Left renal pelvis (tissue), 4 donors: ENCODE data around the gene IL10RA. TPM values are rescaled to one million over a fixed set of nuclear protein-coding genes. Genes with fewer than 3 reads are reported as not detected.
"Not testable (repeated sequence)": the region's sequence is repeated elsewhere in the genome, so short reads cannot be mapped to it uniquely, and the experiment has no call there.

ENCODE experiments used
- DNase-seq, 4 donors: peaks; one replicate each; pipeline ENCODE4 v3.0.0-alpha.2; 2013; ENCODE audit warnings: low read depth in 4 of 4, low spot score in 3 of 4
- polyA plus RNA-seq, 4 donors: library from polyadenylated mRNA; unstranded; fragments of 120-200 nt; gene quantifications; one replicate each; pipeline ENCODE4 v1.2.1, GENCODE V29; 2013; ENCODE audit not compliant: insufficient read length in 4 of 4

Gene IL10RA
- polyA plus RNA-seq, 4 donors: 2.7 to 6.1 (median 3.1) TPM

GRCh38 chr11:117960406-117960805 is 25.8 kb upstream of the IL10RA start:
- no peak for DNase-seq

GRCh38 chr11:117961896-117962295 is 24.3 kb upstream of the IL10RA start:
- no peak for DNase-seq

- DNase-seq: no peak
These were observed 23.4 kb upstream of the IL10RA start for GRCh38 chr11:117962826-117963225.

GRCh38 chr11:117966908-117967307 is 19.3 kb upstream of the IL10RA start:
- no peak for DNase-seq

- DNase-seq: no peak
These were observed 16.8 kb upstream of the IL10RA start for GRCh38 chr11:117969160-117969991.

GRCh38 chr11:117970400-117971024 is 15.7 kb upstream of the IL10RA start:
- DNase-seq: no peak

GRCh38 chr11:117972044-117972443 is 14.2 kb upstream of the IL10RA start:
- DNase-seq: no peak

- DNase-seq: no peak
These were observed 13.3 kb upstream of the IL10RA start for GRCh38 chr11:117972629-117973502.

- no peak for DNase-seq
These were observed 12.7 kb upstream of the IL10RA start for GRCh38 chr11:117973503-117973860.

GRCh38 chr11:117976445-117976844 is 9.7 kb upstream of the IL10RA start:
- no peak for DNase-seq

GRCh38 chr11:117977029-117977428 is 9.2 kb upstream of the IL10RA start:
- DNase-seq: no peak

GRCh38 chr11:117977612-117978264 is 8.5 kb upstream of the IL10RA start:
- DNase-seq: not testable (repeated sequence)

- not testable (repeated sequence) for DNase-seq
These were observed 7.8 kb upstream of the IL10RA start for GRCh38 chr11:117978291-117978910.

GRCh38 chr11:117978991-117979390 is 7.2 kb upstream of the IL10RA start:
- no peak for DNase-seq

- DNase-seq: no peak
These were observed 6.5 kb upstream of the IL10RA start for GRCh38 chr11:117979481-117980211.

- DNase-seq: no peak
These were observed 5.9 kb upstream of the IL10RA start for GRCh38 chr11:117980280-117980679.

GRCh38 chr11:117980720-117981119 is 5.5 kb upstream of the IL10RA start:
- DNase-seq: no peak

- DNase-seq: no peak
These were observed 3.1 kb upstream of the IL10RA start for GRCh38 chr11:117983163-117983475.

- DNase-seq: no peak
These were observed 1.7 kb upstream of the IL10RA start for GRCh38 chr11:117984476-117984875.
